GM19023 (cell line): ENCODE measurements around the gene KCNQ5.

ENCODE experiments used
- ATAC-seq: cut with Tn5 transposase; IDR thresholded peaks from one replicate; pipeline ENCODE4 v1.9.1; 2021; ENCODE audit warnings: mild to moderate bottlenecking, moderate library complexity; ENCODE audit not compliant: unreplicated experiment

Gene KCNQ5

GRCh38 chr6:72740135-72740534 lies 118.3 kb downstream of the KCNQ5 start:
- peak; percentile 93 for ATAC-seq

GRCh38 chr6:72741083-72741482 lies 119.2 kb downstream of the KCNQ5 start:
- no peak for ATAC-seq

- no peak for ATAC-seq
Observed at GRCh38 chr6:72742001-72742673, 120.3 kb downstream of the KCNQ5 start.

GRCh38 chr6:72746276-72746675 lies 124.4 kb downstream of the KCNQ5 start:
- no peak for ATAC-seq

- ATAC-seq = no peak
Observed at GRCh38 chr6:72748759-72749158, 126.9 kb downstream of the KCNQ5 start.

GRCh38 chr6:72755752-72756151 lies 133.9 kb downstream of the KCNQ5 start:
- ATAC-seq = no peak

- no peak for ATAC-seq
Observed at GRCh38 chr6:72757048-72757447, 135.2 kb downstream of the KCNQ5 start.

- no peak for ATAC-seq
Observed at GRCh38 chr6:72757926-72758325, 136.1 kb downstream of the KCNQ5 start.

GRCh38 chr6:72758901-72759300 lies 137.0 kb downstream of the KCNQ5 start:
- ATAC-seq = no peak

GRCh38 chr6:72760114-72760793 lies 138.4 kb downstream of the KCNQ5 start:
- ATAC-seq = no peak

- no peak for ATAC-seq
Observed at GRCh38 chr6:72761761-72762160, 139.9 kb downstream of the KCNQ5 start.

GRCh38 chr6:72769459-72770125 lies 147.7 kb downstream of the KCNQ5 start:
- no peak for ATAC-seq

- no peak for ATAC-seq
Observed at GRCh38 chr6:72770959-72771358, 149.1 kb downstream of the KCNQ5 start.

- no peak for ATAC-seq
Observed at GRCh38 chr6:72776456-72776855, 154.6 kb downstream of the KCNQ5 start.

- ATAC-seq = no peak
Observed at GRCh38 chr6:72781624-72782023, 159.8 kb downstream of the KCNQ5 start.

- no peak for ATAC-seq
Observed at GRCh38 chr6:72783035-72783434, 161.2 kb downstream of the KCNQ5 start.

- ATAC-seq = no peak
Observed at GRCh38 chr6:72783666-72784065, 161.8 kb downstream of the KCNQ5 start.

- no peak for ATAC-seq
Observed at GRCh38 chr6:72784071-72784470, 162.2 kb downstream of the KCNQ5 start.

GRCh38 chr6:72784581-72784980 lies 162.7 kb downstream of the KCNQ5 start:
- no peak for ATAC-seq

GRCh38 chr6:72787391-72788031 lies 165.6 kb downstream of the KCNQ5 start:
- no peak for ATAC-seq

GRCh38 chr6:72788188-72788587 lies 166.3 kb downstream of the KCNQ5 start:
- ATAC-seq = no peak

GRCh38 chr6:72789145-72789544 lies 167.3 kb downstream of the KCNQ5 start:
- ATAC-seq = no peak
